K562 (cell line): ENCODE results near the gene NOTCH3. TPM values are rescaled to one million over a fixed set of nuclear protein-coding genes. Genes with fewer than 3 reads are reported as not detected.
A peak's percentile ranks its signal among the peaks of the same experiment; 100 is the strongest.

Experiments
- ATAC-seq: fragments of 200-7000 bp; cut with Tn5 transposase; 3 replicates; pipeline ENCODE4 v1.9.1; 2020; ENCODE audit warnings: moderate library complexity
- BruUV-seq: library from RNA; stranded (reverse); fragments of 400-500 nt; replicated peaks from 2 replicates; lab custom pipeline; 2021; lab: Mats Ljungman, UMichigan
- CTCF ChIA-PET: fragments of 300-600 bp; formaldehyde crosslinking; extraction: SDS; loops from one replicate; lab custom pipeline; 2021; ENCODE audit warnings: low intra/inter-chr PET ratio; lab: Yijun Ruan, JAX
- POLR2A ChIA-PET: fragments of 300-600, 350-650 bp; sonication (Branson Sonifier 250); formaldehyde crosslinking; extraction: SDS; loops from one replicate; lab custom pipeline; 2021; ENCODE audit warnings: antibody characterized with exemption, inconsistent platforms; lab: Yijun Ruan, JAX
- DNase-seq, 4 experiments: peaks; one replicate each; pipeline versions ENCODE4 v3.0.0 to v3.0.0-alpha.2; 2011 to 2018; ENCODE audit warnings: low spot score in 3 of 4, mixed read lengths in 3 of 4; ENCODE audit errors: extremely low read depth in 1 of 4
- FAIRE-seq: peaks from 2 replicates; lab custom pipeline; 2011; peaks lifted over from hg19 to GRCh38; lab: Jason Lieb, UNC
- H2AFZ ChIP-seq: 2 replicates; pipeline ENCODE4 v1.6.0; 2011; ENCODE audit warnings: low read depth, low read length, control low read depth, inconsistent platforms
- H3K27ac ChIP-seq: fragments of 200-600 bp; 3 replicates; pipeline ENCODE4 v1.8.0; 2011; ENCODE audit warnings: low read depth, mild to moderate bottlenecking, control low read depth, inconsistent platforms, low read length, moderate library complexity, mixed read lengths; ENCODE audit errors: extremely low read depth
- H3K27me3 ChIP-seq, 2 experiments: fragments of 300-600 bp in 1 of 2; 2 replicates in 1 of 2; 3 replicates in 1 of 2; pipeline versions ENCODE4 v1.6.0 to v1.8.0; 2011; ENCODE audit warnings: inconsistent platforms in 2 of 2, low read length in 2 of 2, mild to moderate bottlenecking in 1 of 2, mixed read lengths in 1 of 2, moderate library complexity in 1 of 2; ENCODE audit not compliant: control insufficient read depth in 2 of 2, insufficient read depth in 2 of 2
- H3K36me3 ChIP-seq: fragments of 300-600 bp; 3 replicates; pipeline ENCODE4 v1.8.0; 2011; ENCODE audit warnings: mild to moderate bottlenecking, low read length, inconsistent platforms; ENCODE audit not compliant: control insufficient read depth, insufficient read depth
- H3K4me1 ChIP-seq, 2 experiments: fragments of 200-600 bp in 1 of 2; replicated peaks in 1 of 2; 2 replicates in 1 of 2; 3 replicates in 1 of 2; pipeline versions ENCODE4 v1.5.1 to v1.8.0; 2011; ENCODE audit warnings: inconsistent platforms in 2 of 2, low read length in 2 of 2, mild to moderate bottlenecking in 1 of 2, mixed read lengths in 1 of 2, moderate library complexity in 1 of 2; ENCODE audit not compliant: control insufficient read depth in 2 of 2, insufficient read depth in 2 of 2
- H3K4me2 ChIP-seq: 2 replicates; pipeline ENCODE4 v1.6.1; 2011; ENCODE audit warnings: low read length, control low read depth, inconsistent platforms, mixed read lengths; ENCODE audit not compliant: insufficient read depth
- H3K4me3 ChIP-seq: fragments of 200-600 bp; sonication (generic), shearing (Covaris generic); 2 replicates; pipeline ENCODE4 v1.5.1; 2016; ENCODE audit warnings: control low read depth, inconsistent platforms
- H3K79me2 ChIP-seq: fragments of 200-600 bp; 3 replicates; pipeline ENCODE4 v1.8.0; 2011; ENCODE audit warnings: low read length, inconsistent platforms; ENCODE audit not compliant: control insufficient read depth, insufficient read depth
- H3K9ac ChIP-seq, 2 experiments: 2 replicates each; pipeline versions ENCODE4 v1.6.0 to v1.6.1; 2011; ENCODE audit warnings: low read depth in 2 of 2, low read length in 2 of 2, control low read depth in 1 of 2, inconsistent platforms in 1 of 2, mild to moderate bottlenecking in 1 of 2, mixed read lengths in 1 of 2; ENCODE audit not compliant: insufficient read depth in 1 of 2
- H3K9me1 ChIP-seq: one replicate; pipeline ENCODE4 v1.6.0; 2011; ENCODE audit warnings: inconsistent platforms, mild to moderate bottlenecking, low read length, moderate library complexity; ENCODE audit not compliant: control insufficient read depth, insufficient read depth
- H3K9me3 ChIP-seq: replicated peaks from 2 replicates; pipeline ENCODE4 v1.5.1; 2011; ENCODE audit warnings: low read depth, low read length, inconsistent platforms; ENCODE audit not compliant: control insufficient read depth, insufficient read depth
- H4K20me1 ChIP-seq: replicated peaks from 2 replicates; pipeline ENCODE4 v1.6.1; 2011; ENCODE audit warnings: low read length, inconsistent platforms, mixed read lengths; ENCODE audit not compliant: control insufficient read depth, insufficient read depth
- BCOR ChIP-seq: fragments of 450-650 bp; IDR thresholded peaks from 2 replicates; pipeline ENCODE4 v1.6.1; 2016
- CBFA2T3 ChIP-seq: fragments of 450-650 bp; IDR thresholded peaks from 2 replicates; pipeline ENCODE4 v1.6.1; 2017
- HDAC2 ChIP-seq: fragments of 450-650 bp; IDR thresholded peaks from 2 replicates; pipeline ENCODE4 v1.6.1; 2016; ENCODE audit warnings: mild to moderate bottlenecking
- JUNB ChIP-seq: fragments of 450-650 bp; formaldehyde crosslinking; conservative IDR thresholded peaks from 2 replicates; pipeline ENCODE4 v1.4.0; 2020; ENCODE audit warnings: mild to moderate bottlenecking
- KDM1A ChIP-seq, 2 experiments: fragments of 450-650 bp; IDR thresholded peaks; 2 replicates each; pipeline ENCODE4 v1.6.1; 2016; ENCODE audit warnings: mild to moderate bottlenecking in 2 of 2
- KHSRP ChIP-seq: fragments of 450-650 bp; IDR thresholded peaks from 2 replicates; pipeline ENCODE4 v1.6.1; 2017
- MAFK ChIP-seq: IDR thresholded peaks from 2 replicates; pipeline ENCODE4 v1.6.1; 2011; ENCODE audit warnings: low read length, improper control_type of control experiment
- MYBL2 ChIP-seq, 2 experiments: fragments of 450-650 bp in 1 of 2; sonication (generic) in 1 of 2; formaldehyde crosslinking in 1 of 2; IDR thresholded peaks; 2 replicates each; pipeline versions ENCODE4 v1.6.1 to v1.8.1; 2017 to 2022; ENCODE audit warnings: borderline replicate concordance in 1 of 2, inconsistent platforms in 1 of 2, low read depth in 1 of 2, mild to moderate bottlenecking in 1 of 2, missing genetic modification reagents in 1 of 2, moderate library complexity in 1 of 2
- NUFIP1 ChIP-seq: fragments of 450-650 bp; IDR thresholded peaks from 2 replicates; pipeline ENCODE4 v1.6.1; 2018; ENCODE audit not compliant: partially characterized antibody
- PPARD ChIP-seq: fragments of 250-450 bp; sonication (Bioruptor Pico); IDR thresholded peaks from 2 replicates; pipeline ENCODE4 v1.8.0; 2022; ENCODE audit warnings: inconsistent platforms, mild to moderate bottlenecking, moderate library complexity
- SMAD3 ChIP-seq: fragments of 450-650 bp; formaldehyde crosslinking; conservative IDR thresholded peaks from 2 replicates; pipeline ENCODE4 v1.4.0; 2020; ENCODE audit warnings: mild to moderate bottlenecking
- TEAD4 ChIP-seq, 2 experiments: sonication (generic) in 1 of 2; formaldehyde crosslinking in 1 of 2; IDR thresholded peaks; 2 replicates each; pipeline versions ENCODE4 v1.6.1 to v1.8.0; 2012 to 2022; ENCODE audit warnings: borderline replicate concordance in 1 of 2, inconsistent platforms in 1 of 2, low read length in 1 of 2, mild to moderate bottlenecking in 1 of 2, missing genetic modification reagents in 1 of 2
- ZFP30 ChIP-seq: fragments of 250-450 bp; sonication (Bioruptor Pico); IDR thresholded peaks from 2 replicates; pipeline ENCODE4 v1.8.0; 2022; ENCODE audit warnings: moderate library complexity, mild to moderate bottlenecking, inconsistent platforms, borderline replicate concordance
- ZFP36 ChIP-seq: fragments of 150-350 bp; IDR thresholded peaks from 2 replicates; pipeline ENCODE4 v1.6.1; 2018; ENCODE audit warnings: low read length, low read depth; ENCODE audit not compliant: partially characterized antibody
- ZNF436 ChIP-seq: fragments of 250-450, 450-650 bp; sonication (Bioruptor Pico); formaldehyde crosslinking; IDR thresholded peaks from 2 replicates; pipeline ENCODE4 v1.7.0; 2020; ENCODE audit warnings: mild to moderate bottlenecking
- WGBS: fragments of 100-300 bp; shearing (Covaris generic); methylation state at CpG from one replicate; pipeline ENCODE4 v1.1.6; 2016; ENCODE audit warnings: low coverage, mixed read lengths; ENCODE audit not compliant: insufficient coverage; ENCODE audit errors: missing lambda C conversion rate; 5-methylcytosine and 5-hydroxymethylcytosine counted together
- in situ Hi-C: fragments of 300-500 bp; cut with MboI; formaldehyde crosslinking; loops from 4 replicates; pipeline ENCODE4 v1.15.0; 2018; ENCODE audit warnings: inconsistent platforms, mixed read lengths
- intact Hi-C: fragments of 100-400 bp; cut with micrococcal nuclease; formaldehyde crosslinking; loops from 2 replicates; pipeline ENCODE4 v1.14.2; 2022
- polyA plus RNA-seq, 8 experiments: library from polyadenylated mRNA; depleted of rRNA in 4 of 8; stranded (reverse) in 5 of 8; unstranded in 3 of 8; fragments of >200 nt; fragmentation: Nextera tagmentation in 2 of 8; fragmentation: Illumina TruSeq in 1 of 8; extraction: Ambion mirVana in 2 of 8; extraction: Trizol in 1 of 8; gene quantifications; 2 replicates each; pipeline versions ENCODE4 v1.2.1 to v1.2.3, GENCODE V29; 2011 to 2014; ENCODE audit warnings: inconsistent platforms in 1 of 8, missing spikeins in 1 of 8
- total RNA-seq, 7 experiments: library from RNA; depleted of rRNA in 6 of 7; stranded (reverse); fragments of >200 nt in 6 of 7; fragmentation: Illumina TruSeq in 2 of 7; extraction: Trizol in 2 of 7; gene quantifications; 2 replicates each; pipeline versions ENCODE4 v1.2.1 to v1.2.3, GENCODE V29; 2011 to 2021; ENCODE audit warnings: low replicate concordance in 1 of 7
- TF ChIP-seq, protein P1 (sequence below), 2 experiments: fragments of 450-650 bp; IDR thresholded peaks; 2 replicates each; pipeline ENCODE4 v1.6.1; 2018; ENCODE audit warnings: mild to moderate bottlenecking in 2 of 2, low read depth in 1 of 2; ENCODE audit not compliant: partially characterized antibody in 2 of 2
- TF ChIP-seq, protein P2 (sequence below): fragments of 450-650 bp; formaldehyde crosslinking; IDR thresholded peaks from 2 replicates; pipeline ENCODE4 v1.4.0; 2020; ENCODE audit warnings: mild to moderate bottlenecking

Gene NOTCH3
- total and polyA plus RNA-seq, 9 of the 15 experiments (the other 6 are each of a cell fraction or from before 2014, with no cell fraction given): under 0.01 to 1.2 (median 0.16) TPM

GRCh38 chr19:15213715-15214381, 13.1 kb upstream of the NOTCH3 start (continued):
- TF ChIP-seq SMAD3 (CRISPR knock-in tag): no peak
- no peak for TF ChIP-seq ZNF436 (CRISPR knock-in tag)
- no peak for TF ChIP-seq CBFA2T3
- TF ChIP-seq, all 486 proteins: peak for 0

DNA sequence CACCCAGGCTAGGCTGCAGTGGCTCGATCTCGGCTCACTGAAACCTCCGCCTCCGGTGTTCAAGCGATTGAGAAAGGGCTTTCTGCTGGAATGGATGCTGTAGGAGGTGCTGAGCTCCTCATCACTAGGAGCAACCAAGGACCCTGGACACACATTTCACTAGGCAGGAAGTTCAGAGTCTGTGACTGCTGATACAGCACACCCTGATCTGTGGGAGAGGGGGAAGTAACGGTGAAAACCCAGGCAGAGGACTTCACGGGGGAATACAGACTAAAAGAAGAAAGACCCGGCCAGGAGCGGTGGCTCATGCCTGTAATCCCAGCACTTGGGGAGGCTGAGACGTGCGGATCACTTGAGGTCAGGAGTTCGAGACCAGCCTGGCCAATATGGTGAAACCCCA, 11.9 kb upstream of the NOTCH3 start:
- Histone ChIP-seq H3K9me1 (no peaks in the 10 kb centered on the region), H2AFZ (no peak overlapping the region), H3K4me1 (peaks cover 0 to 5% of the 10 kb centered on the region in 2 experiments; a peak in 2 of 5 replicates), H3K9me3 (no peaks in the 10 kb centered on the region), H3K27ac (no peak overlapping the region), H3K4me3 (no peak overlapping the region), H4K20me1 (no peaks in the 10 kb centered on the region; the same call in 1 of the 2 replicates), H3K36me3 (no peaks in the 10 kb centered on the region), H3K9ac (no peak overlapping the region), H3K4me2 (no peak overlapping the region), H3K27me3 (peaks cover 10 to 30% of the 10 kb centered on the region in 2 experiments; a peak in 3 of 5 replicates), H3K79me2 (no peaks in the 10 kb centered on the region)
- no peak for DNase-seq
- ChIA-PET CTCF (no interaction called here), POLR2A (no interaction called here)
- in situ Hi-C loops (no loop called here), intact Hi-C loops (no loop called here)
- 19% methylated on average over 11 of the region's 12 CpGs for WGBS
- BruUV-seq: no TSS peak
- ATAC-seq: no peak
- no peak for FAIRE-seq
- TF ChIP-seq BCOR (peak; percentile 64), MYBL2 (IDR thresholded peaks at IDR 0.05; ENCODE audit: low read depth) (no peak), MYBL2 (CRISPR knock-in tag; IDR thresholded peaks at IDR 0.05; ENCODE audit: borderline replicate concordance) (no peak), ZFP30 (CRISPR knock-in tag) (no peak), ZFP36 (peak; percentile 33), KDM1A (IDR thresholded peaks at IDR 0.05) (0 out of 4 replicates have a peak, but pooled peaks of 1 of the 2 experiments have one; percentile 8), HDAC2 (0 out of 2 replicates have a peak, but pooled peaks have one; percentile 21), PPARD (CRISPR knock-in tag) (no peak), JUNB (no peak), NUFIP1 (no peak), KHSRP (no peak), MAFK (no peak), TEAD4 (IDR thresholded peaks at IDR 0.05; ENCODE audit: low read length) (no peak), TEAD4 (CRISPR knock-in tag; IDR thresholded peaks at IDR 0.05; ENCODE audit: borderline replicate concordance) (no peak)
- TF ChIP-seq, protein P1, sequence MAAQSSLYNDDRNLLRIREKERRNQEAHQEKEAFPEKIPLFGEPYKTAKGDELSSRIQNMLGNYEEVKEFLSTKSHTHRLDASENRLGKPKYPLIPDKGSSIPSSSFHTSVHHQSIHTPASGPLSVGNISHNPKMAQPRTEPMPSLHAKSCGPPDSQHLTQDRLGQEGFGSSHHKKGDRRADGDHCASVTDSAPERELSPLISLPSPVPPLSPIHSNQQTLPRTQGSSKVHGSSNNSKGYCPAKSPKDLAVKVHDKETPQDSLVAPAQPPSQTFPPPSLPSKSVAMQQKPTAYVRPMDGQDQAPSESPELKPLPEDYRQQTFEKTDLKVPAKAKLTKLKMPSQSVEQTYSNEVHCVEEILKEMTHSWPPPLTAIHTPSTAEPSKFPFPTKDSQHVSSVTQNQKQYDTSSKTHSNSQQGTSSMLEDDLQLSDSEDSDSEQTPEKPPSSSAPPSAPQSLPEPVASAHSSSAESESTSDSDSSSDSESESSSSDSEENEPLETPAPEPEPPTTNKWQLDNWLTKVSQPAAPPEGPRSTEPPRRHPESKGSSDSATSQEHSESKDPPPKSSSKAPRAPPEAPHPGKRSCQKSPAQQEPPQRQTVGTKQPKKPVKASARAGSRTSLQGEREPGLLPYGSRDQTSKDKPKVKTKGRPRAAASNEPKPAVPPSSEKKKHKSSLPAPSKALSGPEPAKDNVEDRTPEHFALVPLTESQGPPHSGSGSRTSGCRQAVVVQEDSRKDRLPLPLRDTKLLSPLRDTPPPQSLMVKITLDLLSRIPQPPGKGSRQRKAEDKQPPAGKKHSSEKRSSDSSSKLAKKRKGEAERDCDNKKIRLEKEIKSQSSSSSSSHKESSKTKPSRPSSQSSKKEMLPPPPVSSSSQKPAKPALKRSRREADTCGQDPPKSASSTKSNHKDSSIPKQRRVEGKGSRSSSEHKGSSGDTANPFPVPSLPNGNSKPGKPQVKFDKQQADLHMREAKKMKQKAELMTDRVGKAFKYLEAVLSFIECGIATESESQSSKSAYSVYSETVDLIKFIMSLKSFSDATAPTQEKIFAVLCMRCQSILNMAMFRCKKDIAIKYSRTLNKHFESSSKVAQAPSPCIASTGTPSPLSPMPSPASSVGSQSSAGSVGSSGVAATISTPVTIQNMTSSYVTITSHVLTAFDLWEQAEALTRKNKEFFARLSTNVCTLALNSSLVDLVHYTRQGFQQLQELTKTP (IDR thresholded peaks at IDR 0.05; ENCODE audit: low read depth in 1 of 2, partially characterized antibody in 2 of 2): no peak
- TF ChIP-seq, protein P2, sequence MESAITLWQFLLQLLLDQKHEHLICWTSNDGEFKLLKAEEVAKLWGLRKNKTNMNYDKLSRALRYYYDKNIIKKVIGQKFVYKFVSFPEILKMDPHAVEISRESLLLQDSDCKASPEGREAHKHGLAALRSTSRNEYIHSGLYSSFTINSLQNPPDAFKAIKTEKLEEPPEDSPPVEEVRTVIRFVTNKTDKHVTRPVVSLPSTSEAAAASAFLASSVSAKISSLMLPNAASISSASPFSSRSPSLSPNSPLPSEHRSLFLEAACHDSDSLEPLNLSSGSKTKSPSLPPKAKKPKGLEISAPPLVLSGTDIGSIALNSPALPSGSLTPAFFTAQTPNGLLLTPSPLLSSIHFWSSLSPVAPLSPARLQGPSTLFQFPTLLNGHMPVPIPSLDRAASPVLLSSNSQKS (CRISPR knock-in tag): no peak
